Activated gamma-delta T cell (primary cell): ENCODE data around the gene SCN9A.

Experiments used
- DNase-seq: peaks from one replicate; lab custom pipeline; 2025; lab: John Stamatoyannopoulos, UW

The SCN9A gene

GRCh38 chr2:166173263-166173662 lies 202.5 kb downstream of the SCN9A start:
- no peak for DNase-seq

DNA sequence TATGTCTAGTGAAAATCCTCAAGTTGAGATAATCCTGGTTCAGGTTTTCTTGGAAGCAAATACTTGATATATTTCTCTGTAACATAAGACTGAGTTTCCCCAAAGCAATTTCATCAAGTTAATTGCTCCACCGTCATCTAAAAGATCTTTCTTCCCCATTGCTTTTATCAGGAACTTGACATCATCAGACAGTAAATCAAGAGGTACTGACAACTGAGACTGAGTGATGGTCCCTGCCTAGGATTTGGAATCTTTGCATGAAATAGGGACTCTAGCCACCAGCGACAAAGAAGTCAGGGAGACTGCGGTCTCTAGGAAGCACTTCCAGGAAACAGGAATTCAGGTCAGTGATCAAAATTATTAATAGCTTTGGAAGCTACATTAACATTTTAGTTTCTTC lies 204.5 kb downstream of the SCN9A start:
- no peak for DNase-seq

DNA sequence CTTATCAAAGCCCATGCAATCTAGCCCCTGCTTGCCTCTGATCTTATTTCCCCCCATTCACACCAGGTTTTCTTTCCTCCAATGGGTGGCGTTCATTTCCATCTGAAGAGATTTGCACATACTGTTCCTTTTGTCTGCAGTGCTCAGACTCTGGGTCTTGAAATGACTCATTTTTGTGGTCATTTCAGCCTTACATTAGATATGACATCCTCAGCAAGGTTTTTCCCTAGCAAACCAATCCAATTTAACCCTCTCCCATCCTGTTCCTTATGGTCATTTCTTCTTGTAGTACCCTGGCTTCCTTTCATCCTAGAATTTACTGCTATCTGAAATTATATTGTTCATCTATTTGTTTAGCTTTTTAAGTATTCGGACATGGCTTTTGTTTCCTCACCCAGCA lies 205.4 kb downstream of the SCN9A start:
- DNase-seq = no peak

GRCh38 chr2:166167449-166167848 lies 208.3 kb downstream of the SCN9A start:
- no peak for DNase-seq

DNA sequence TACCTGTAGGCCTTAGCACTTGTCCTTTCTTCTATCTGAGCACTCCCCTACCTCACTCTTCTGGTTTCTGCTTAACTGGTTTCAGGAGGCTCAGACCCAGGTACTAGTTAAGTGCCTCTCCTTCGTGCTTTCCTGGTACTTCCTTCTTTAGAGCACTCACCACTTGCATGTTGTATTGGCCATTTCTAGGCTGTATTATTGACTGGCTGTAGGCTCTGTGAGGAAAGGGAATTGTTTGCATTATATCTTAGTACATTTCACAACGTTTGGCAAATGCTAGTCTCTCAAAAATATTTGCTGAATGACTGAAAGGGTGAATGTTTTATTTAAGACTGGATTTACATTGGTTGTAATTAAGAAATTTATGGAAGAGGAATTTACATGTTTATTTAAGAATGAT lies 212.0 kb downstream of the SCN9A start:
- no peak for DNase-seq

- DNase-seq = no peak
These were observed 217.2 kb downstream of the SCN9A start for GRCh38 chr2:166158546-166158945.

DNA sequence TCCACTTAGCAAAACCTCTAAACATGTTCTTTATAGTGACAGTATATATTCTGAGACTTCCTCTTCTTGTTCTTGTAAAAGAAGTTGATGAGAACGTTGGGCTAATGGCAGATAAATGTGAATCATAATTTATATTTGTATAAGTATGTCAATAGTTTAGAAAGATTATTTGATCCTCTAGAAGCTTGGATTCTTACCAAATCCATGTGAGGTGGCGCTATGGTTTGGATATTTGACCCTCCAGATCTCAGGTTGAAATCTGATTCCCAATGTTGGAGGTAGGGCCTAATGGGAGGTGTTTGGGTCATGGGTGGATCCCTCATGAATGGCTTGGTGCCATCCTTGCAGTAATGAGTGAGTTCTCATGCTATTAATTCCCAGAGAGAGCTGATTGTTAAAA lies 218.2 kb downstream of the SCN9A start:
- DNase-seq = no peak

DNA sequence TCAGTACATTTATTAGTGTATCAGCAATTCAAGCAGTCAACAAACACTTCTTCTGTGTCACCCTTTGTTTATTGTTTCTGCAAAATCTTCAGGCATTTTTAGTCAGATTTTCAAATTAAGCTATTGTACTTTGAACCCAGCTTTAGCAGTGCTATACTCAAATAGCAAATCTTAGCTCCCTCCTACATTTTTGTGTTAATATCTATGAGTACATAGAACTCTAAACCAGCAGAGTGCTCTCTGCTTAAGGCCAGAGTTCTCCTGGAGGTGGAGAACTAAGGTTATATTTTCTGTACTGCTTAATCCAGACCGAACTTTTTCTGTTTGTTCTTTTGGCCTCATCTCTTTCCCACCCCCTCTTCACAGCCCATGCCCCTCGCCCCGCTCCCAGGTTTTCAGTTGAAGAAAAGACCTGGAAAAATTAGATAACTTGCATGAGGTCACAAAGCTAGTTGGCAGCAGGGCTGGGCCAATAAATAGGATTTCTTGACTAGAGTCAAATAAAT lies 218.7 kb downstream of the SCN9A start:
- no peak for DNase-seq

DNA sequence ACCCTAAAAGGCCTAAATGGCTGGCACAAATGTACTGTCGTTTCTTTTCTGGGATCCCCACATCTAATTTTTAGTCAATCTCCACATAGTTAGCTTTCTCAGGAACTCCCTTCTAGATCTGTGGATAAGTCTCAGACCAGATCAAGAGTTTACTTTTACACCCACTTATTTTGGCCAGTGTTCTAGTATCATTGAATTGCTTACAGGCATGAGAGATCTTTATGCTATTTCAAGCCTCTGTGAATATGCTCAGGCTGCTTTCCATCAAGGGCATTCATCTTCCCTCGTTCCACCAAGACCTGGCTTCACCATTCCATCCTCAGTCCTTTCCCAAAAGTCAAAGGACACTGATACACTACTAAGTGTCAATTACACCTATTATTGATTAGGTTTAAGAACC lies 220.2 kb downstream of the SCN9A start:
- no peak for DNase-seq

DNA sequence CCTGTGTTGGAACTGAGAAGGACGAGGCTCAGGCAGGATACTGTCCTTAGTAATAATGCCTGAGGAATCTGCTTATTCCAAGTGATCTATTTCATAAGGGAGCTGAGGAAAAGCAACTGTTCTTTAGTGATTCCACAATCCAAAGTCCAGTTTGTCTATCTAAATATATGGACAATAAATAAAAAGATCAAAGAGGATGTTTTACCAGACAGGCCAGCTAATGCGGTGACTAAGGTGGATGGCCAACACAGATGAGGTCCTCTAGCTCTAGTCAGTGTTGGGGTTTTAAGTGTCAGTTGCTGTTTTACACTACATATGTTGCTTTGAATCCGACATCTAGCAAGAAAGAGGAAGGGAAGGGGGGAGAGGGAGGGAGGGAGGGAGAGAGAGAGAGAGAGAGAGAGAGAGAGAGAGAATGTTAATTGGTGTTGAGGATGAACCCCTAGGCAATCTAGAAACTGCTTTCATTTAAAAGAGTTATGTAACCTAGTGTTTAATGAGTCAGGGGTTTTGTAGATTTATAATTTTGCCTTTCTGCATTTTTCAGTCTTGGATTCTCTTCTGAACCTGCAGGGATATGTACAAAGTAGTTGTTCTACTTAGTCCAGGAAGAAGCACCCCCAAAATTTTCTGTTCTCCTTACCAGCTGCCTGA lies 220.9 kb downstream of the SCN9A start:
- no peak for DNase-seq

GRCh38 chr2:166152064-166152463 lies 223.7 kb downstream of the SCN9A start:
- DNase-seq = no peak

- no peak for DNase-seq
These were observed 227.0 kb downstream of the SCN9A start for GRCh38 chr2:166148500-166149400.

- DNase-seq = no peak
These were observed 227.9 kb downstream of the SCN9A start for GRCh38 chr2:166147883-166148282.
